ENCODE data around the gene PLXNC1.

The PLXNC1 gene

DNA sequence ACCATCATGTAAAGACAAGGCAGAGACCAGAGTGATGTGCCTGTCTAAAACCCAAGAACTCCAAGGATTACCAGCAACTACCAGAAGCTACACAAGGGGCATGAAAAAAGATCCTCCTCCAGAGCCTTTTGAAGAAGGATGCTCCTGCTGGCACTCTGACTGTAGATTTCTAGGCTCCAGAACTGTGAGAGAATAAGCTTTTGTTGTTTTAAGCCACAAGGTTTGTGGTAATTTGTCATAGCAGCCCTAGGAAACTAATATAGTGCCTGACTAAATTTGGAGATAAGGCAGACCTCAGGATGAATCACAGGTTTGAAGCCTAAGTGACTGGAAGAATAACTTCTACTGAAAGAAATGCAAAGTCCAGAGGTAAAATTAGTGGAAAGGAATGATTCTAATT lies 178.3 kb downstream of the PLXNC1 start:
- Histone ChIP-seq H3K4me3 (ENCODE audit: low read depth in 1 of 2, low read length in 2 of 2) (no peak overlapping the region), H3K9ac (ENCODE audit: low read length) (no peak overlapping the region), H3K36me3 (ENCODE audit: insufficient read depth, low read length) (peaks cover 19% of the 10 kb centered on the region), H3K27ac (ENCODE audit: low read depth, low read length) (no peak overlapping the region), H3K4me1 (ENCODE audit: insufficient read depth, low read length) (no peaks in the 10 kb centered on the region), H3K27me3 (ENCODE audit: control insufficient read depth in 1 of 2, insufficient read depth in 2 of 2, low read length in 2 of 2) (no peaks in the 10 kb centered on the region), H3K9me3 (ENCODE audit: low read length) (no peaks in the 10 kb centered on the region)

DNA sequence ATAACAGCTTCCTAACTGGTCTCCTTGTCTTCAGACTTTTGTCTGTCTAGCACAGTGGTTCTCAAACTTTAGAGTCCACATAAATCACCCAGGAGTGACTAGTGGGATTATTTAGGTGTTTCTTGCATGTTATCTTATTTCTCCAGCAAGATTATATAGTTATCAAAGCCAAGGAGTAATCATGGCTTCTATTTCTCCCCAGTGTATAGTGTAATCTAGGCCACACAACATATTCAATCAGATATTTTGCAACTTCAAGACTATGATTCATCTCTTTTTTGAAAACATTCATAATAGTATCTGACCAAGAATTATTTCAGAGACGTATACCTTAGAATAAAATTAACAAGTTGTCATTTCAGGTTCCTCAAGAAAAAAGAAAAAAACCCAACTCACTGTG lies 179.4 kb downstream of the PLXNC1 start:
- Histone ChIP-seq H3K27ac (ENCODE audit: low read depth, low read length) (no peak overlapping the region), H3K27me3 (ENCODE audit: control insufficient read depth in 1 of 2, insufficient read depth in 2 of 2, low read length in 2 of 2) (no peaks in the 10 kb centered on the region), H3K9ac (ENCODE audit: low read length) (no peak overlapping the region), H3K4me3 (ENCODE audit: low read depth in 1 of 2, low read length in 2 of 2) (no peak overlapping the region), H3K9me3 (ENCODE audit: low read length) (no peaks in the 10 kb centered on the region), H3K36me3 (ENCODE audit: insufficient read depth, low read length) (peaks cover 12% of the 10 kb centered on the region), H3K4me1 (ENCODE audit: insufficient read depth, low read length) (no peaks in the 10 kb centered on the region)

DNA sequence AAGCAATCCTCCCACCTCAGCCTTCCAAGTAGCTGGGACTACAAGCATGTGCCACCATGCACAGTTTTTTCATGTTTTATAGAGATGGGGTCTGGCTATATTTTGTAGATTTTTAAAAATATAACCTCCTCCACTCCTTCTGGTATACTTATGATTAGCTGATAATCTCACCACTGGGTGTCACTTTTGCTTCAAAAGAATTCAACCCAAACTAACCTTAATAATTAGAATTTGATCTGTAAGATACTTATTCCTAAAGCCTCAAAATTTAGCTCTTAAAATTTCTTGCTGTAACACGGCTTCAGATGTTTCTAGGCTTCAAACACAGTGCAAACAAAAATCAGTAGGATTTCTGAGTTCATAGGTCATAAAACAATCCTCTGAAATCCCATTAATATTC lies 181.0 kb downstream of the PLXNC1 start:
- peaks cover 7% of the 10 kb centered on the region for H3K36me3 ChIP-seq (ENCODE audit: insufficient read depth, low read length)
- no peak overlapping the region for H3K4me3 ChIP-seq (ENCODE audit: low read depth in 1 of 2, low read length in 2 of 2)
- H3K4me1 ChIP-seq (ENCODE audit: insufficient read depth, low read length) = no peaks in the 10 kb centered on the region
- no peak overlapping the region for H3K27ac ChIP-seq (ENCODE audit: low read depth, low read length)
- no peaks in the 10 kb centered on the region for H3K27me3 ChIP-seq (ENCODE audit: control insufficient read depth in 1 of 2, insufficient read depth in 2 of 2, low read length in 2 of 2)
- no peaks in the 10 kb centered on the region for H3K9me3 ChIP-seq (ENCODE audit: low read length)
- no peak overlapping the region for H3K9ac ChIP-seq (ENCODE audit: low read length)

DNA sequence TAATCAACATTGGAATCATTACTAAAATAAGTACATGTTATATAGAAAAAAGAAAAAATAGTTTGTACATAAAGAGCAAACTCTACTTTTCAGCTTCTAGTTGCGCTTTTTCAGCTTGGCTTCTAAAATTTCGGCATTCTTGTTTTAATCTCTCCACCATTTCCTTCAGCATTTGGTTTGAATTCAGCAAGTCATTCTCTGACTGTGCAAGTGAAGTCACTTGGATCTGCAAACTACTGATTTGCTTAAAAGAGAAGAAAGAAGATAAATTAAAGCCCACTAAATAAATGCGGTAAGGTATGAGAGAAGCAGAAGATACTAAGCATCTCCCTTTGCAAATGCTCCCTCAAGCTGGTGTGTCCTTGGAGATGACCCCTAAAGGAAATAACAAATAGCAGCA lies 185.0 kb downstream of the PLXNC1 start:
- H3K27me3 ChIP-seq (ENCODE audit: control insufficient read depth in 1 of 2, insufficient read depth in 2 of 2, low read length in 2 of 2) = no peaks in the 10 kb centered on the region
- H3K9ac ChIP-seq (ENCODE audit: low read length) = no peak overlapping the region
- H3K36me3 ChIP-seq (ENCODE audit: insufficient read depth, low read length) = no peaks in the 10 kb centered on the region
- H3K27ac ChIP-seq (ENCODE audit: low read depth, low read length) = no peak overlapping the region
- H3K9me3 ChIP-seq (ENCODE audit: low read length) = no peaks in the 10 kb centered on the region
- H3K4me3 ChIP-seq (ENCODE audit: low read depth in 1 of 2, low read length in 2 of 2) = no peak overlapping the region
- no peaks in the 10 kb centered on the region for H3K4me1 ChIP-seq (ENCODE audit: insufficient read depth, low read length)

DNA sequence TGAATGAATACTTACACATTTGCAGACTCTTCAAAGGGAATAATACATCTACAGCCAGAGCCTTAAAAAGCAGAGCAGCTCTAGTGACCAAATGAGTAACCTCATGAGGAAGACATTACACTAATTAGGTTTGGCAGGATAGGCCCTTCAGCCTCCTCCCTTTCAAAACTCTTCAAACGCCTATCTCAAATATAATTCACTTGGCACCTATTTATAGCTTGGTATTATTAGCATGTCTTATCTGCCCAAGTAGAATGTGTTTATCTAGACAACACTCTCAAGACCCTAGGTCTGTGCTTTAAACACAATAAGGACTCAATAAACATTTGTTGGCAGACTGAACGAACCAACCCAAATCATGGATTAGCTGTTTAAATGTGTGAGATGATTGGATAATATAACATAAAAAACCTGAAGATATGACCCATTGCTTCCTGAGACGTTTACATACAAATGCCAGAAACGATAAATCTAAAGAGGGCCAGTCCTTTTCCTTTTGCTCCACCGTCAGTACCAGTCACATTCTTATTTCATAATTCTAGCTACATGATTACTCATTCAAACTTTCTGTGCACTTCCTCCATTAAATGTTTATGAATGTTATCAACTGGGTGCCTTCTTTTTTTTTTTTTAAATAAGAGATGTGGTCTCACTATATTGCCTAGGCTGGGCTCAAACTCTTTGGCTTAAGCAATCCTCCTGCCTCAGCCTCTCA lies 188.0 kb downstream of the PLXNC1 start:
- no peaks in the 10 kb centered on the region for H3K4me1 ChIP-seq (ENCODE audit: insufficient read depth, low read length)
- H3K4me3 ChIP-seq (ENCODE audit: low read depth in 1 of 2, low read length in 2 of 2) = no peak overlapping the region
- no peak overlapping the region for H3K27ac ChIP-seq (ENCODE audit: low read depth, low read length)
- no peaks in the 10 kb centered on the region for H3K9me3 ChIP-seq (ENCODE audit: low read length)
- no peak overlapping the region for H3K9ac ChIP-seq (ENCODE audit: low read length)
- H3K27me3 ChIP-seq (ENCODE audit: control insufficient read depth in 1 of 2, insufficient read depth in 2 of 2, low read length in 2 of 2) = no peaks in the 10 kb centered on the region
- no peaks in the 10 kb centered on the region for H3K36me3 ChIP-seq (ENCODE audit: insufficient read depth, low read length)

DNA sequence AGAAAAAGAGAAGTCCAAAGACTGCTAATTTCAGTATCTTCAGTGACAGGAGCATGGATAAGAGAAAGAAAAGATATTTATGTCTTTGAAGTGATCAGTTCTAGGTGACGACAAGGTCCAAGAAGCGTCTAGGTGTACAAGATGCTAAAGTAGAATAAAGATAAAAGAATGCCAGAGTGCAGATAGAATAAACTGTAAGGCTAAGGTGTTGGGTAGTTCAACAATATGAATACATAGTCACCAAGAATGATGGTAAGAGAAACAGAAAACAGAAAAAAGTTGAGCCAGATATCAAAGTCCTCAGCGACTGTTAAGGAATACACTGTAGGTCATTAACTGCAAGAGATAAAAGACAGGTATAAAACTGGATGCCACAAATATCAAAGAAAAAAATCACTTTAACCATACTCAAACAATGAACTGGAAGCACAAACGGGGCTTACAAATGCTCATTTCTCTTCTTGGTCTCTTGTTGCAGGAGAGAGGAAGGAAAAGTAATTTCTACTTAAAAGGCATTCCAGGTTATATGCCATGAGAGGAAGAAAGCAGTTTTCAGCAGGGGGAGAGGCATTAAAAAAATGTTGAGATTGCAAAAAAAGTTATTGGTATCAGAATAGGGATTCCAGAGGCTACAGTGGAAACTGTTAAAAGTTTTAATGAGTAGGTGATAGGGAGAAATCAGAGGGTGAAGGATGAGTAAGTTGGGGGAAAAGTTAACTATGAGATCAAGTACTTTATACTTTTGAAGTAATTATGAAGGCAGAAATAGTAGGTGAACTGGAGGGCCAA lies 189.8 kb downstream of the PLXNC1 start:
- Histone ChIP-seq H3K9ac (ENCODE audit: low read length) (no peak overlapping the region), H3K36me3 (ENCODE audit: insufficient read depth, low read length) (no peaks in the 10 kb centered on the region), H3K4me3 (ENCODE audit: low read depth in 1 of 2, low read length in 2 of 2) (no peak overlapping the region), H3K27ac (ENCODE audit: low read depth, low read length) (no peak overlapping the region), H3K4me1 (ENCODE audit: insufficient read depth, low read length) (no peaks in the 10 kb centered on the region), H3K27me3 (ENCODE audit: control insufficient read depth in 1 of 2, insufficient read depth in 2 of 2, low read length in 2 of 2) (no peaks in the 10 kb centered on the region), H3K9me3 (ENCODE audit: low read length) (no peaks in the 10 kb centered on the region)

DNA sequence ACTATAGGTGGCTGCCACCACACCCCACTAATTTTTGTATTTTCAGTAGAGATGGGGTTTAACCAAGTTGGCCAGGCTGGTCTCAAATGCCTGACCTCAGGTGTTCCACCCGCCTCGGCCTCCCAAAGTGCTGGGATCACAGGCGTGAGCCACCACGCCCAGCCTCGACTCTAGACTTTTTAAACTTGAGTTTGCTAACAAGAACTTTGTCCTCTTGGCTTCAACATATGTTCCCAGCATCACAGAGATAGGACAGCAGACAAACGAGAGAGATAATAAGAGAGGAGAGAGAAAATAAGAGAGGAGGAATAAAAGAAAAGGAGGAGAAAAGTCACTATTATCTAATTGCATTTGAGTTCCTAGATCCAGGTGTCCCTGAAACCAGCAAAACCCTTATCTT lies 192.2 kb downstream of the PLXNC1 start:
- Histone ChIP-seq H3K4me1 (ENCODE audit: insufficient read depth, low read length) (no peaks in the 10 kb centered on the region), H3K4me3 (ENCODE audit: low read depth in 1 of 2, low read length in 2 of 2) (no peak overlapping the region), H3K27me3 (ENCODE audit: control insufficient read depth in 1 of 2, insufficient read depth in 2 of 2, low read length in 2 of 2) (no peaks in the 10 kb centered on the region), H3K9me3 (ENCODE audit: low read length) (no peaks in the 10 kb centered on the region), H3K9ac (ENCODE audit: low read length) (no peak overlapping the region), H3K27ac (ENCODE audit: low read depth, low read length) (no peak overlapping the region), H3K36me3 (ENCODE audit: insufficient read depth, low read length) (peaks cover under 1% of the 10 kb centered on the region)

DNA sequence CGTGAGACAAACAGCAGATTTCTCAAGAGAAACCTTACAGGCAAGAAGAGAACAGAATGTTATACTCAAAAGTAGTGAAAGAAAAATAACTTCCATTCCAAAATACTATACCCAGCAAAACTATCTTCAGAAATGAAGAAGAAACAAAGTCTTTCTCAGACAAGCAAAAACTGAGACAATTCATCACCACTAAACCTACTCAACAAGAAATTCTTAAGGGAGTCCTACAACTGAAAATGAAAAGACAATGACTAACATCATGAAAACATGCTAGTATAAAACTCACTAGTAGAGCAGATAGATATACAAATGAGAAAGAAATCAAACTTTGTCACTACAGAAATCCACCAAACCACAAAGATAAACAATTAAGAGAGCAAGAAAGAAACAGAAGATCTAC lies 204.8 kb downstream of the PLXNC1 start:
- Histone ChIP-seq H3K27me3 (ENCODE audit: control insufficient read depth in 1 of 2, insufficient read depth in 2 of 2, low read length in 2 of 2) (no peaks in the 10 kb centered on the region), H3K4me1 (ENCODE audit: insufficient read depth, low read length) (no peaks in the 10 kb centered on the region), H3K4me3 (ENCODE audit: low read depth in 1 of 2, low read length in 2 of 2) (no peak overlapping the region), H3K9ac (ENCODE audit: low read length) (no peak overlapping the region), H3K36me3 (ENCODE audit: insufficient read depth, low read length) (no peaks in the 10 kb centered on the region), H3K9me3 (ENCODE audit: low read length) (peaks cover 12% of the 10 kb centered on the region), H3K27ac (ENCODE audit: low read depth, low read length) (no peak overlapping the region)

Measured in muscle layer of colon (tissue), 2 donors.